ENCODE measurements around the gene UBE2Z.
"Not testable (repeated sequence)": the region's sequence is repeated elsewhere in the genome, so short reads cannot be mapped to it uniquely, and the experiment has no call there.

Gene UBE2Z

DNA sequence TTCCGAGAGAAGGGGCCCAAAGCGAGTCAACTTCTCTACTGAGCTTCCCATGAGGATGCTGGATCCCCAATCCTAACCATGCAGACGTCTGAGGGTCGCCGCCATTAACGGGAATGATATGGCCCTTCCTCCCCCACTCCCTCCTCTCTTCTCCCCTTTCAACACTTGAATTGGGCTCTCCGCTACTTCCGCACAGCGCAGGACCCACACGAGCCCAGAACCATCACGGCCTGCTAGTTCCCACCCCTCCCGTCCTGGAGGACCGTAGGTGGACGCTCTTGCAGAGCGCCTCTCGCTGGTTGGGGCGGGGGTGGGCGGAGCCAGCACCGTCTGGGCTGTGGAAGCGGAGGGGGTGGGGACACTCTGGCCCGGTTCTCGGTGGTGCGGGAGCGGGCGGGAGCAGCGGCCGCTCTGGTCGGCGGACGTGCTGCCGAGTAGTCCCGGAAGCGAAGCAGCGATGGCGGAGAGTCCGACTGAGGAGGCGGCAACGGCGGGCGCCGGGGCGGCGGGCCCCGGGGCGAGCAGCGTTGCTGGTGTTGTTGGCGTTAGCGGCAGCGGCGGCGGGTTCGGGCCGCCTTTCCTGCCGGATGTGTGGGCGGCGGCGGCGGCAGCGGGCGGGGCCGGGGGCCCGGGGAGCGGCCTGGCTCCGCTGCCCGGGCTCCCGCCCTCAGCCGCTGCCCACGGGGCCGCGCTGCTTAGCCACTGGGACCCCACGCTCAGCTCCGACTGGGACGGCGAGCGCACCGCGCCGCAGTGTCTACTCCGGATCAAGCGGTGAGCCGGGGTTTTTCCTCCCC is at the start of gene UBE2Z:
TSS of gene UBE2Z (plus strand) at position 361 of the 797 bp plus-strand sequence. CDS start at position 458, 97 bp downstream.
- ATAC-seq (peak; percentile 92), DNase-seq (peak; percentile 91)

DNA sequence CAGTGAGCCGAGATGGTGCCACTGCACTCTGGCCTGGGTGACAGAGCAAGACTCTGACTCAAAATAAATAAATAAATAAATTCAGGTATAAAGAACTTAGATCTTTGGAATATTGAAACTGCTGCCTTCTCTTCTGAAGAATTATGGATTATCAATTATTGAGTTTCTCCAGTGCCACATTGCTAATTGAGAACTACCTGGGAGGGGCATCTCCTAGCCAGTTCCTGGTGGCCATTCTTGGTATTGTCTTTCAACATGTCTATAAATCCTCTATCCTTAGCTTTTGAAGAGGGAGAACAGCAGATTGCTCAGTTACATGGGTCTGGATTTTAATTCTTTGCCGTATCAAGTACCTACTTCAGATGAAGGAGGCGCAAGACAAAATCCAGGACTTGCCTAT is 48.2 kb upstream of the UBE2Z start:
- ATAC-seq (no peak), DNase-seq (no peak)

DNA sequence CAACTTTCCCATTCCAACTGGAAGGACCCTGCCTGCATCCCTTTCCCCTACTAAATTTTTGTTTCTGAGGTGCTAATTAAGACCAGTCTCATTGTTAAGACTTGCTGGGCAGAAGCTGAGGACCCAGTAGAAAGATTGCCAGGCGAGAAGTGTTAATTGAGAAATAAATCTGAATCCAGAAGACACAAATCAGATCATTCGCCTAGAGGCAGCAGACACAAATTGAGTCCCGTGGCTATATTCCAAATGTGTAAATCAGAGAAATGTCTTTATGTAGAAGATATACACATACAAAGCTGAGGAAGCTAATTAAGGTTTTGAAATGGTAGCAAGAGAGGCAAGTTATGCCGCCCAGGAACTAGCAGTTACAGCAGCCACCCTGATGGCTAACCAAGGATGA is 47.8 kb upstream of the UBE2Z start:
- DNase-seq (no peak), ATAC-seq (no peak)

DNA sequence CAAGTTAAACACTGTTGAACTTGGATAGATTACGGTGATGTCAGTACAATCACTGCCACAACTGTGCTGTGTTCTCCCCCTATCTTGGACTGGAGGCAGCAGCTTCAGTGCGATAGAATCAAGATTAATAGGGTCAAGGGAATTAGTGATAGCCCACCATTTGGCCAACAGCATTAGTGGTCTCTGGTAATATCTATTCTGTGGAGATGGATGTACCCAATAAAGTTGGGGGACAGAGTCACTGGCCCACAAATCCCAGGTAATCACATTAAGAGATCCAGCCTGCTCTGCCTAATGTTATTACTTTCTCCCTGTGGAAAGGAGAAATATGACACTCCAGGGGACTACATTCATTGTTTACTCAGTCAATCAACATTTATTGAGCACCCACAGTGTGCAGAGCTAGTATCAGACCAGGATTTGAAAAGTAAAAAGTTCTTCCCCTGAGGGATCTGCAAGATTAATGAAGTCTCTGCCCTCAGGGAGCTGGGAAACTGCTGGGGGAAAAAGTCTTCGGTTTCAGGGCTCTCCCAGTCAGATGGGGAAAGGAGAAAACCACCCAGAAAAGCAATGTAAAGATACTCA is 39.2 kb upstream of the UBE2Z start:
- ATAC-seq = no peak
- DNase-seq = no peak

GRCh38 chr17:48869821-48870318 is 38.3 kb upstream of the UBE2Z start:
- DNase-seq (no peak), ATAC-seq (no peak)

GRCh38 chr17:48871035-48871550 is 37.1 kb upstream of the UBE2Z start:
- DNase-seq = no peak
- no peak for ATAC-seq

- ATAC-seq = no peak
Observed at GRCh38 chr17:48871551-48872351, 36.5 kb upstream of the UBE2Z start.

GRCh38 chr17:48872409-48872808 is 35.8 kb upstream of the UBE2Z start:
- ATAC-seq, DNase-seq: not testable (repeated sequence)

More at GRCh38 chr17:48871551-48872351, 36.5 kb upstream of the UBE2Z start:
- DNase-seq = no peak

DNA sequence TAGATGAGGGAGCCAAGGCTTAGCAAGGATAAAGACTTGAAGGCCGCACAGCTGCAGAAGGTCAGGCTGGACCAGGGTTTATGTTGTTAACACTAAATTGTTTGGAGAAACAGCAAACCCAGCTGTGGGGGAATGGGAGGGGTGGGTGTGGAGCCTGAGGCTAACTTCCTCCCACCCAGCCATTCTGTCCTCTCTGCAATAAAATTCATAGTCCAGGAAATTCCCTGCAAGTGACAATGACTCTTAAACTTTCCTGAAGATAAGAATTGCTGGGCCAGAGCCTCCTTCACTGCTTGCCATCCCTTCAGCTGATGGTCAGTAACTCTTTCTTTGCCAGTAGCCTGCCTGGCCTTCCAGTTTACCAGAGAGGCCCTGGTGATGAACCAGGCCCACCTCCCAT is 35.0 kb upstream of the UBE2Z start:
- no peak for ATAC-seq
- no peak for DNase-seq

- ATAC-seq = no peak
- DNase-seq = no peak
Observed at GRCh38 chr17:48873696-48874443, 34.3 kb upstream of the UBE2Z start.

- DNase-seq = peak; percentile 40
Observed at GRCh38 chr17:48878920-48879898, 29.0 kb upstream of the UBE2Z start.

GRCh38 chr17:48882272-48882671 is 25.9 kb upstream of the UBE2Z start:
- no peak for ATAC-seq
- DNase-seq = no peak

More at GRCh38 chr17:48878920-48879898, 29.0 kb upstream of the UBE2Z start:
- peak; percentile 69 for ATAC-seq

DNA sequence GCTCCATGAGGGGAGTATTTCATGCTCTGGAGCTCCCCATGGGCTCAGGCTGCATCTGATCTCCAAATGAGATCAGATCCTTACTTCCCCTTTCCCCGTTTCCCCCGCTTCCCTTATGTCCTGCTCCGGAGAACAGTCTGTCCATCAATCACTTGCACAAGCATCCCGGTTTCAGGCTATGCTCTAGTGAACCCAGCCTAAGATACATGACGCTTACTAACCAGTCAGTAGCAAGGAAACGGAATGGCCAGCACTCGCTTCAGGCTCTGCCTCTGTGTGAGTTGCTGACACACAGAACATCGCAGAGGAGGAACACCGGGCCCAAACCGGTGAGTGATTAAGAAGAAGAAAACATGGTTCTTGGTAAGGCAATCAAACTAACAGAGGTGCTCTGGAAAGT is 25.0 kb upstream of the UBE2Z start:
- no peak for DNase-seq
- no peak for ATAC-seq

DNA sequence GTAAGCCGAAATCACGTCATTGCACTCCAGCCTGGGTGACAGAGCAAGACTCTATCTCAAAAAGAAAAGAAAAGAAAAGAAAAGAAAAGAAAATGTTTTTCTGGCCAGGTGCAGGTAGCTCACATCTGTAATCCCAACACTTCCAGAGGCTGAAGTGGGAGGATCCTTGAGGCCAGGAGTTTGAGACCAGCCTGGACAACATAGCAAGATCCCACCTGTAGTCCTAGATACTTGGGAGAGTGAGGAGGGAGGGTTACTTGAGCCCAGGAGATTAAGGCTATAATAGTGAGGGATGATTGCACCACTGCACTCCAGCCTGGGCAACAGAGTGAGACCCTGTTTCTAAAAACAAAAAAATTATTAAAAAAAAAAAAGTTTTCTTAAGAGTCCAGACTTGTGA is 18.1 kb upstream of the UBE2Z start:
- no peak for DNase-seq

DNA sequence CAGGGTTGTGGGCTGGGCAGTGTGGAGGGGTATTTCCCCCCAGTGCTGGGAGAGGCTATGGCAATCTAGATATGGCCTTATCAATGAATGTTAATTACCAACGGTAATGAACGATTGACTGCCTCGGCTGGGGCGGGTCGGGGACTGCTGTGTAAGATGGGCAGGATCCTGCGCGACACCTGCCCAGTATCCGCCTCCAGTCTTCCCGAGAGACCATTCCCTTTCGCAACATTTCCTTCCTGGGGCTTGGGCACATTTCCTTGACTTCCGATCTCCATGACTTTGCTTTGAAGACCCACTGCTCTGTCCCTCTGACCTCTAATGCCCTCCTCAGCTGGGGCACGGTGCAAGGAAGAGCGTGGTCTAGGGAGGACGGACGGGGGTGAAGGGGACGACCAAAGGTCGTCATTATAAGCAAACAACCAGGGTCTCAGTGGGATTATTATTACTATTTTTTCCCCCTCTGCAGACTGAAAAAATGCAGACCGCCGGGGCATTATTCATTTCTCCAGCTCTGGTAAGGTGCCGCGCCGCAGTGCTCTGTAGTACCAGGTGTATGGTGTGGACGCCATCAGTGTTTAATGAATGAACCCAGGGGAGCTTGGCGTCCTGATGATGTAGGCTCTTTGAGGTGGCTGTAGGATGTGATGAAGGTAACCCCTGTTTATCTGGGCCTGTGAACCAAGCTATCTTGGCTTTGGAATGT is 15.1 kb upstream of the UBE2Z start:
- ATAC-seq (no peak), DNase-seq (peak; percentile 15)

More for the DNA sequence above, 18.1 kb upstream of the UBE2Z start:
- no peak for ATAC-seq

DNA sequence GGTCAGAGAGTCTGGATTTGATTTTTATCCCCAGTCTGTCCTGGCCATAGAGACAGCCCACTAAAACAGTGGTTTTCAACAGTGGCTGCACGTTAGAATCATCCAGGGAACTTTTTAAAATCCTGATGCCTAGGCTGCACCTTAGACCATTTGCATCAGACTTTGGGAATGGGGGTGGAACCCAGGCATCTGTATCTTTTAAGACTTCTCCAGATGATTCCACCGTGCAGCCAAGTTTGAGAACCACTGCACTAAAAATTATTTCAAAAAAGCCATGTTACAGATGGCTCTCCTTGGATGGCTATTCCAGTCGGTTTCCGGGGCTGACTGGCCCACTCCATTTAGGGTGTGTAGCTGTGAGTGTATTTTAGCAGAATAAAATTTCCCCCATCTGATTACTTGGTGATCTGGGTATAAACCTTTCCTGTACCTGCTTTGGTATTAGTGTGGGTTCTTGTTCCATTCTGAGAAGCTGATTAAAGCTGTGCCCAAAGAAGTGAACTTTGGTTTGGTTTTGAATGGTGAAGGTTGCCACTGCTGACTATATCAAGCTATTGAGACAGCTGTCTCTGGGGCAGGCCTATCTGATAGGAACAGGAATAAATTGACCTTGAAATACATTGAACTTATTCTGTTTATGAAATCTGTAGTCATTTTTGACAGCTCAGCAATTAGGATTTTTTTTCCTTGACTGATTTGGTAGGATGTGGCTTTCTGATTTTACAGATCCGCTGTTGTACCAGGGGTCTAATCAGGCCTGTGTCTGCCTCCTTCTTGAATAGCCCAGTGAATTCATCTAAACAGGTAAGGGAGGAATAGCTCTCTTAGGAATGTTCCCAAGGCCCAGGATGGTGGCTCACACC is 14.3 kb upstream of the UBE2Z start:
- ATAC-seq = no peak
- DNase-seq = no peak

GRCh38 chr17:48894886-48895285 is 13.3 kb upstream of the UBE2Z start:
- no peak for DNase-seq
- no peak for ATAC-seq

GRCh38 chr17:48901241-48901640 is 7.0 kb upstream of the UBE2Z start:
- DNase-seq (no peak), ATAC-seq (no peak)

DNA sequence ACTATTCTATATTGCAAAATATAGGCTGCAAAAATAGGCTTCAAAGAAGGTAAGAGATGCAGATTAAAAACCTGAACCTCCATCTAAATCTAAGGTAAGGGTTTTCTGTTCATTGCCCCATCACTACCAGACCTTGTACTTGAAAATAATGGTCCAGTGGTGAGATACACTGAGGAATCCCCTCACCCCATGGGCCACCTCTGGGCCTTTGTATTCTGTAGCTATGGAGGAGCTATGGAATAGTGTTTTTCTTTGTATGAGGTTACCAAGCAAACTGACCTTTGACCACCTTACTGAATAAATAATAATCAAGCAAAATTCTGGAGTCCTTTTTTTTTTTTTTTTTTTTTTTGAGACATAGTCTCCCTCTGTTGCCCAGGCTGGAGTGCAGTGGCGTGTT is 4.8 kb upstream of the UBE2Z start:
- ATAC-seq (no peak), DNase-seq (no peak)

Measured in stimulated activated naive CD8-positive, alpha-beta T cell treated with anti-CD3 and anti-CD28 coated beads, Interleukin-15, Interleukin-2, amounts not matched to agents 100 U/mL and 50 U/mL, for 24 hours (primary cell).